ENCODE data around the gene ETFB. TPM values are rescaled to one million over a fixed set of nuclear protein-coding genes. Genes with fewer than 3 reads are reported as not detected.

ETFB gene
- total and polyA plus RNA-seq, 9 of the 15 experiments (the other 6 are each of a cell fraction or from before 2014, with no cell fraction given): 18.1 to 143 (median 96.1) TPM

DNA sequence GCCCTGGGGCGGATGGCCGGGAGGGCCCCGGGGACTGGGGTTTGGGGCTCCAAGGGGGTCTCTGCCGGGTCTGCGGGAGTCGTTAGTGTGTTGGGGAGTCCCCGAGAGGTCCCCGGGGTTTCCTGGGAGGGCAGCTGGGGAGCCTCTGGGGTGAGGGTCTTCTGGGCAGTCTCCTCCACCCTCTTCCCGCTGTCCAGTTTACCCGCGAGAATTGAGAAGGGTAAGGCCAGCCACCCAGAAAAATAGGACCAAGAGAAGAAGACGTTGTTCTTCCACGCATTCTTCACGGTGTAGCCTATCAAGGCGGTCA is 1.0 kb upstream of the ETFB start (continued):
- TF ChIP-seq, protein P1, sequence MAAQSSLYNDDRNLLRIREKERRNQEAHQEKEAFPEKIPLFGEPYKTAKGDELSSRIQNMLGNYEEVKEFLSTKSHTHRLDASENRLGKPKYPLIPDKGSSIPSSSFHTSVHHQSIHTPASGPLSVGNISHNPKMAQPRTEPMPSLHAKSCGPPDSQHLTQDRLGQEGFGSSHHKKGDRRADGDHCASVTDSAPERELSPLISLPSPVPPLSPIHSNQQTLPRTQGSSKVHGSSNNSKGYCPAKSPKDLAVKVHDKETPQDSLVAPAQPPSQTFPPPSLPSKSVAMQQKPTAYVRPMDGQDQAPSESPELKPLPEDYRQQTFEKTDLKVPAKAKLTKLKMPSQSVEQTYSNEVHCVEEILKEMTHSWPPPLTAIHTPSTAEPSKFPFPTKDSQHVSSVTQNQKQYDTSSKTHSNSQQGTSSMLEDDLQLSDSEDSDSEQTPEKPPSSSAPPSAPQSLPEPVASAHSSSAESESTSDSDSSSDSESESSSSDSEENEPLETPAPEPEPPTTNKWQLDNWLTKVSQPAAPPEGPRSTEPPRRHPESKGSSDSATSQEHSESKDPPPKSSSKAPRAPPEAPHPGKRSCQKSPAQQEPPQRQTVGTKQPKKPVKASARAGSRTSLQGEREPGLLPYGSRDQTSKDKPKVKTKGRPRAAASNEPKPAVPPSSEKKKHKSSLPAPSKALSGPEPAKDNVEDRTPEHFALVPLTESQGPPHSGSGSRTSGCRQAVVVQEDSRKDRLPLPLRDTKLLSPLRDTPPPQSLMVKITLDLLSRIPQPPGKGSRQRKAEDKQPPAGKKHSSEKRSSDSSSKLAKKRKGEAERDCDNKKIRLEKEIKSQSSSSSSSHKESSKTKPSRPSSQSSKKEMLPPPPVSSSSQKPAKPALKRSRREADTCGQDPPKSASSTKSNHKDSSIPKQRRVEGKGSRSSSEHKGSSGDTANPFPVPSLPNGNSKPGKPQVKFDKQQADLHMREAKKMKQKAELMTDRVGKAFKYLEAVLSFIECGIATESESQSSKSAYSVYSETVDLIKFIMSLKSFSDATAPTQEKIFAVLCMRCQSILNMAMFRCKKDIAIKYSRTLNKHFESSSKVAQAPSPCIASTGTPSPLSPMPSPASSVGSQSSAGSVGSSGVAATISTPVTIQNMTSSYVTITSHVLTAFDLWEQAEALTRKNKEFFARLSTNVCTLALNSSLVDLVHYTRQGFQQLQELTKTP (IDR thresholded peaks at IDR 0.05; ENCODE audit: low read depth in 1 of 2, partially characterized antibody in 2 of 2): no peak
- TF ChIP-seq GTF2E2 (tag; IDR thresholded peaks at IDR 0.05): no peak; the same call in 1 of the 2 replicates
- no peak for TF ChIP-seq TFAM (CRISPR knock-in tag; conservative IDR thresholded peaks at IDR 0.05)
- no peak for TF ChIP-seq SMC3 (conservative IDR thresholded peaks at IDR 0.05; ENCODE audit: insufficient read depth, low read depth, low read length)
- TF ChIP-seq, protein P2, sequence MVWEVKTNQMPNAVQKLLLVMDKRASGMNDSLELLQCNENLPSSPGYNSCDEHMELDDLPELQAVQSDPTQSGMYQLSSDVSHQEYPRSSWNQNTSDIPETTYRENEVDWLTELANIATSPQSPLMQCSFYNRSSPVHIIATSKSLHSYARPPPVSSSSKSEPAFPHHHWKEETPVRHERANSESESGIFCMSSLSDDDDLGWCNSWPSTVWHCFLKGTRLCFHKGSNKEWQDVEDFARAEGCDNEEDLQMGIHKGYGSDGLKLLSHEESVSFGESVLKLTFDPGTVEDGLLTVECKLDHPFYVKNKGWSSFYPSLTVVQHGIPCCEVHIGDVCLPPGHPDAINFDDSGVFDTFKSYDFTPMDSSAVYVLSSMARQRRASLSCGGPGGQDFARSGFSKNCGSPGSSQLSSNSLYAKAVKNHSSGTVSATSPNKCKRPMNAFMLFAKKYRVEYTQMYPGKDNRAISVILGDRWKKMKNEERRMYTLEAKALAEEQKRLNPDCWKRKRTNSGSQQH (CRISPR knock-in tag; IDR thresholded peaks at IDR 0.05): no peak
- no peak for TF ChIP-seq SMARCA5 (IDR thresholded peaks at IDR 0.05)
- no peak for TF ChIP-seq GTF2A2 (tag; IDR thresholded peaks at IDR 0.05)
- no peak for TF ChIP-seq E2F1 (CRISPR knock-in tag; IDR thresholded peaks at IDR 0.05)
- TF ChIP-seq ZNF551 (CRISPR knock-in tag; IDR thresholded peaks at IDR 0.05): no peak
- no peak for TF ChIP-seq RFX7 (CRISPR knock-in tag; IDR thresholded peaks at IDR 0.05)
- TF ChIP-seq ZNF431 (CRISPR knock-in tag; IDR thresholded peaks at IDR 0.05): no peak
- no peak for TF ChIP-seq KHSRP (IDR thresholded peaks at IDR 0.05)
- TF ChIP-seq ZNF395 (CRISPR knock-in tag; IDR thresholded peaks at IDR 0.05): no peak; the same call in 1 of the 2 replicates
- no peak for TF ChIP-seq NR2C1 (IDR thresholded peaks at IDR 0.05)
- TF ChIP-seq NR2C1 (tag; IDR thresholded peaks at IDR 0.05): no peak
- TF ChIP-seq ZNF589 (CRISPR knock-in tag; IDR thresholded peaks at IDR 0.05; ENCODE audit: low read depth): no peak
- TF ChIP-seq ZNF75A (CRISPR knock-in tag; IDR thresholded peaks at IDR 0.05): no peak
- no peak for TF ChIP-seq ZC3H8 (IDR thresholded peaks at IDR 0.05)
- no peak for TF ChIP-seq MYNN (IDR thresholded peaks at IDR 0.05)
- TF ChIP-seq MYNN (CRISPR knock-in tag; IDR thresholded peaks at IDR 0.05): no peak
- TF ChIP-seq ZC3H4 (CRISPR knock-in tag; IDR thresholded peaks at IDR 0.05; ENCODE audit: borderline replicate concordance): no peak
- TF ChIP-seq ZNF57 (CRISPR knock-in tag; IDR thresholded peaks at IDR 0.05): no peak
- TF ChIP-seq ARHGAP35 (IDR thresholded peaks at IDR 0.05; ENCODE audit: partially characterized antibody): no peak
- TF ChIP-seq ZNF668 (CRISPR knock-in tag; IDR thresholded peaks at IDR 0.05): no peak
- TF ChIP-seq CBFA2T2 (conservative IDR thresholded peaks at IDR 0.05): no peak
- TF ChIP-seq SMAD1 (IDR thresholded peaks at IDR 0.05; ENCODE audit: low read depth, low read length, partially characterized antibody): no peak

All from K562 (cell line).